ENCODE results near the gene COASY.

- TF ChIP-seq CTCF (conservative IDR thresholded peaks at IDR 0.05; ENCODE audit: low read length), result no peak
- no peak for TF ChIP-seq EZH2phosphoT487 (IDR thresholded peaks at IDR 0.05; ENCODE audit: borderline replicate concordance)
These were observed 23.5 kb upstream of the COASY start for GRCh38 chr17:42538482-42538881.
